ENCODE data around the gene MDFI. TPM values are rescaled to one million over a fixed set of nuclear protein-coding genes. Genes with fewer than 3 reads are reported as not detected.

Gene MDFI
- 100.0 and 137 TPM in 2 replicates for total RNA-seq
- polyA plus RNA-seq: 27.5 and 27.9 TPM in 2 replicates

- Histone ChIP-seq H3K9me3 (ENCODE audit: low read depth) (no peaks in the 10 kb centered on the region), H3K27ac (no peak within 1 kb of the TSS), H3K36me3 (no peaks in the 10 kb centered on the region), H3K4me3 (peak within 1 kb of the TSS; percentile 81), H3K4me1 (ENCODE audit: low read depth) (peaks cover 11% of the 10 kb centered on the region), H3K27me3 (peaks cover 24% of the 10 kb centered on the region)
- DNase-seq (ENCODE audit: low read depth in 1 of 2, low spot score in 1 of 2): peak; percentile 72 to 73
- no peak for TF ChIP-seq CTCF (IDR thresholded peaks at IDR 0.05; ENCODE audit: low read depth, low read length)
Observed at GRCh38 chr6:41638002-41638934, at the start of gene MDFI. MDFI (plus strand) TSS chr6:41638468; CDS start chr6:41638750, 282 bp downstream.

- H3K36me3 ChIP-seq: peaks cover 6% of the 10 kb centered on the region
- no peaks in the 10 kb centered on the region for H3K9me3 ChIP-seq (ENCODE audit: low read depth)
- TF ChIP-seq CTCF (IDR thresholded peaks at IDR 0.05; ENCODE audit: low read depth, low read length): no peak
- no peaks in the 10 kb centered on the region for H3K27me3 ChIP-seq
- peaks cover 19% of the 10 kb centered on the region for H3K4me1 ChIP-seq (ENCODE audit: low read depth)
- DNase-seq (ENCODE audit: low read depth in 1 of 2, low spot score in 1 of 2): no peak
- H3K27ac ChIP-seq: no peak overlapping the region
- H3K4me3 ChIP-seq: no peak overlapping the region
Observed at GRCh38 chr6:41589223-41589622, 49.0 kb upstream of the MDFI start.

GRCh38 chr6:41589636-41590622 is 48.3 kb upstream of the MDFI start:
- H3K36me3 ChIP-seq: peaks cover 6% of the 10 kb centered on the region
- H3K9me3 ChIP-seq (ENCODE audit: low read depth): no peaks in the 10 kb centered on the region
- no peak for DNase-seq (ENCODE audit: low read depth in 1 of 2, low spot score in 1 of 2)
- H3K4me3 ChIP-seq: no peak overlapping the region
- H3K4me1 ChIP-seq (ENCODE audit: low read depth): peaks cover 12% of the 10 kb centered on the region
- no peak for TF ChIP-seq CTCF (IDR thresholded peaks at IDR 0.05; ENCODE audit: low read depth, low read length)
- H3K27ac ChIP-seq: no peak overlapping the region
- H3K27me3 ChIP-seq: no peaks in the 10 kb centered on the region

GRCh38 chr6:41591122-41591521 is 47.1 kb upstream of the MDFI start:
- no peaks in the 10 kb centered on the region for H3K27me3 ChIP-seq
- no peak for DNase-seq (ENCODE audit: low read depth in 1 of 2, low spot score in 1 of 2)
- H3K4me1 ChIP-seq (ENCODE audit: low read depth): peaks cover 3% of the 10 kb centered on the region
- no peaks in the 10 kb centered on the region for H3K9me3 ChIP-seq (ENCODE audit: low read depth)
- no peak overlapping the region for H3K27ac ChIP-seq
- H3K4me3 ChIP-seq: no peak overlapping the region
- peaks cover 6% of the 10 kb centered on the region for H3K36me3 ChIP-seq
- TF ChIP-seq CTCF (IDR thresholded peaks at IDR 0.05; ENCODE audit: low read depth, low read length): no peak

- no peaks in the 10 kb centered on the region for H3K9me3 ChIP-seq (ENCODE audit: low read depth)
- peaks cover 6% of the 10 kb centered on the region for H3K36me3 ChIP-seq
- H3K27me3 ChIP-seq: no peaks in the 10 kb centered on the region
- TF ChIP-seq CTCF (IDR thresholded peaks at IDR 0.05; ENCODE audit: low read depth, low read length): peak; percentile 93
- no peaks in the 10 kb centered on the region for H3K4me1 ChIP-seq (ENCODE audit: low read depth)
- no peak overlapping the region for H3K4me3 ChIP-seq
- DNase-seq (ENCODE audit: low read depth in 1 of 2, low spot score in 1 of 2): peak; percentile 67 to 73
- no peak overlapping the region for H3K27ac ChIP-seq
Observed at GRCh38 chr6:41591859-41592502, 46.3 kb upstream of the MDFI start.

Data from cardiac muscle cell (in vitro differentiated cells and primary cell).